Suprapubic skin (tissue), 4 donors: ENCODE data around the gene SLC4A1.

Experiments
- CTCF ChIP-seq, 2 donors: fragments of 200-600 bp in 1 of 2; fragments of 450-650 bp in 1 of 2; sonication (generic) in 1 of 2; IDR thresholded peaks; one replicate each; pipeline ENCODE4 v1.5.1; 2016 to 2019; ENCODE audit warnings: antibody characterized with exemption in 2 of 2, mild to moderate bottlenecking in 1 of 2, moderate library complexity in 1 of 2
- EP300 ChIP-seq: sonication (generic); formaldehyde crosslinking; IDR thresholded peaks from one replicate; pipeline ENCODE4 v1.6.1; 2017; ENCODE audit warnings: antibody characterized with exemption
- POLR2AphosphoS5 ChIP-seq, 3 donors: sonication (generic); formaldehyde crosslinking; IDR thresholded peaks; one replicate each; pipeline ENCODE4 v1.6.1; 2017; ENCODE audit warnings: antibody characterized with exemption in 3 of 3

GRCh38 chr17:44267165-44267455 lies 825 bp downstream of the SLC4A1 start:
- TF ChIP-seq CTCF (IDR thresholded peaks at IDR 0.05) (no peak), POLR2AphosphoS5 (IDR thresholded peaks at IDR 0.05) (no peak), EP300 (no peak)
